Measurements from ENCODE around the gene ARAP1.

The ARAP1 gene

GRCh38 chr11:72726266-72727220 is 25.7 kb downstream of the ARAP1 start:
- in situ Hi-C loops (cut with HindIII; ENCODE audit: low sequenced_read_pairs) = no loop called here

- in situ Hi-C loops (cut with HindIII; ENCODE audit: low sequenced_read_pairs) = no loop called here
These were observed 26.5 kb downstream of the ARAP1 start for GRCh38 chr11:72725724-72726028.

- in situ Hi-C loops (cut with HindIII; ENCODE audit: low sequenced_read_pairs) = no loop called here
These were observed 27.1 kb downstream of the ARAP1 start for GRCh38 chr11:72724851-72725723.

- in situ Hi-C loops (cut with HindIII; ENCODE audit: low sequenced_read_pairs) = no loop called here
These were observed 28.1 kb downstream of the ARAP1 start for GRCh38 chr11:72724021-72724551.

GRCh38 chr11:72723508-72723907 is 28.7 kb downstream of the ARAP1 start:
- in situ Hi-C loops (cut with HindIII; ENCODE audit: low sequenced_read_pairs) = no loop called here

GRCh38 chr11:72722050-72722748 is 30.0 kb downstream of the ARAP1 start:
- in situ Hi-C loops (cut with HindIII; ENCODE audit: low sequenced_read_pairs) = no loop called here

GRCh38 chr11:72721689-72722049 is 30.5 kb downstream of the ARAP1 start:
- in situ Hi-C loops (cut with HindIII; ENCODE audit: low sequenced_read_pairs) = no loop called here

- in situ Hi-C loops (cut with HindIII; ENCODE audit: low sequenced_read_pairs) = no loop called here
These were observed 30.9 kb downstream of the ARAP1 start for GRCh38 chr11:72721276-72721675.

GRCh38 chr11:72720784-72721183 is 31.4 kb downstream of the ARAP1 start:
- in situ Hi-C loops (cut with HindIII; ENCODE audit: low sequenced_read_pairs) = no loop called here

GRCh38 chr11:72720047-72720446 is 32.2 kb downstream of the ARAP1 start:
- in situ Hi-C loops (cut with HindIII; ENCODE audit: low sequenced_read_pairs) = no loop called here

- in situ Hi-C loops (cut with HindIII; ENCODE audit: low sequenced_read_pairs) = no loop called here
These were observed 32.7 kb downstream of the ARAP1 start for GRCh38 chr11:72719551-72719950.

- in situ Hi-C loops (cut with HindIII; ENCODE audit: low sequenced_read_pairs) = no loop called here
These were observed 33.1 kb downstream of the ARAP1 start for GRCh38 chr11:72719144-72719543.

- in situ Hi-C loops (cut with HindIII; ENCODE audit: low sequenced_read_pairs) = no loop called here
These were observed 34.1 kb downstream of the ARAP1 start for GRCh38 chr11:72718101-72718501.

GRCh38 chr11:72716788-72717435 is 35.3 kb downstream of the ARAP1 start:
- in situ Hi-C loops (cut with HindIII; ENCODE audit: low sequenced_read_pairs) = no loop called here

- in situ Hi-C loops (cut with HindIII; ENCODE audit: low sequenced_read_pairs) = no loop called here
These were observed 35.9 kb downstream of the ARAP1 start for GRCh38 chr11:72716290-72716689.

GRCh38 chr11:72712841-72713240 is 39.4 kb downstream of the ARAP1 start:
- in situ Hi-C loops (cut with HindIII; ENCODE audit: low sequenced_read_pairs) = no loop called here

GRCh38 chr11:72712168-72712751 is 39.9 kb downstream of the ARAP1 start:
- in situ Hi-C loops (cut with HindIII; ENCODE audit: low sequenced_read_pairs) = no loop called here

GRCh38 chr11:72711141-72711540 is 41.1 kb downstream of the ARAP1 start:
- in situ Hi-C loops (cut with HindIII; ENCODE audit: low sequenced_read_pairs) = no loop called here

- in situ Hi-C loops (cut with HindIII; ENCODE audit: low sequenced_read_pairs) = no loop called here
These were observed 41.9 kb downstream of the ARAP1 start for GRCh38 chr11:72710278-72710677.

Data from endothelial cell of hepatic sinusoid (primary cell).